HuH-7.5 (cell line): ENCODE measurements around the gene PA2G4.
A peak's percentile ranks its signal among the peaks of the same experiment; 100 is the strongest.
"Not testable (repeated sequence)": the region's sequence is repeated elsewhere in the genome, so short reads cannot be mapped to it uniquely, and the experiment has no call there.

Source experiments
- DNase-seq: peaks from one replicate; pipeline ENCODE4 v3.0.0; 2011; ENCODE audit warnings: low spot score

PA2G4 gene

GRCh38 chr12:56104109-56104814 lies at the start of gene PA2G4:
Gene PA2G4 (plus strand): TSS chr12:56104559. CDS start chr12:56104738, 179 bp downstream.
- peak; percentile 89 for DNase-seq

- DNase-seq: not testable (repeated sequence)
Observed at GRCh38 chr12:56059964-56060363, 44.4 kb upstream of the PA2G4 start.

- DNase-seq: no peak
Observed at GRCh38 chr12:56061982-56062381, 42.4 kb upstream of the PA2G4 start.

- DNase-seq: no peak
Observed at GRCh38 chr12:56062996-56063395, 41.4 kb upstream of the PA2G4 start.

- no peak for DNase-seq
Observed at GRCh38 chr12:56071648-56072047, 32.7 kb upstream of the PA2G4 start.

GRCh38 chr12:56074396-56074795 lies 30.0 kb upstream of the PA2G4 start:
- no peak for DNase-seq

- not testable (repeated sequence) for DNase-seq
Observed at GRCh38 chr12:56077966-56078365, 26.4 kb upstream of the PA2G4 start.

- no peak for DNase-seq
Observed at GRCh38 chr12:56078427-56078826, 25.9 kb upstream of the PA2G4 start.

- peak; percentile 88 for DNase-seq
Observed at GRCh38 chr12:56078931-56079722, 25.2 kb upstream of the PA2G4 start.

GRCh38 chr12:56079723-56080555 lies 24.4 kb upstream of the PA2G4 start, which contains the start of gene ERBB3:
Gene ERBB3 (plus strand): TSS chr12:56080165. CDS start chr12:56080301, 136 bp downstream.
- DNase-seq: peak; percentile 86

GRCh38 chr12:56080556-56081138 lies 23.7 kb upstream of the PA2G4 start:
- peak; percentile 68 for DNase-seq

GRCh38 chr12:56081393-56082347 lies 22.7 kb upstream of the PA2G4 start:
- DNase-seq: peak; percentile 85

GRCh38 chr12:56082382-56082781 lies 22.0 kb upstream of the PA2G4 start:
- DNase-seq: no peak

- no peak for DNase-seq
Observed at GRCh38 chr12:56082967-56083366, 21.4 kb upstream of the PA2G4 start.

GRCh38 chr12:56084958-56085543 lies 19.3 kb upstream of the PA2G4 start:
- no peak for DNase-seq

GRCh38 chr12:56086096-56086495 lies 18.3 kb upstream of the PA2G4 start:
- DNase-seq: no peak

GRCh38 chr12:56086608-56087007 lies 17.8 kb upstream of the PA2G4 start:
- DNase-seq: no peak

GRCh38 chr12:56087220-56087619 lies 17.1 kb upstream of the PA2G4 start:
- DNase-seq: no peak

GRCh38 chr12:56097738-56098137 lies 6.6 kb upstream of the PA2G4 start:
- no peak for DNase-seq

GRCh38 chr12:56098592-56098991 lies 5.8 kb upstream of the PA2G4 start:
- DNase-seq: no peak
